ENCODE measurements around the gene PDSS2. TPM values are rescaled to one million over a fixed set of nuclear protein-coding genes. Genes with fewer than 3 reads are reported as not detected.

Gene PDSS2
- total and polyA plus RNA-seq, 2 of the 8 experiments (the other 6 are each of a cell fraction or from before 2014, with no cell fraction given), result 10.7 to 16.1 TPM

- Histone ChIP-seq H4K8ac (ENCODE audit: extremely low read depth, insufficient read depth, low read length) (peak overlapping the region; percentile 14; the same call in 1 of the 2 replicates), H3K4me2 (ENCODE audit: insufficient read depth in 1 of 2, low read depth in 2 of 2, low read length in 2 of 2) (no peak overlapping the region), H3K14ac (ENCODE audit: insufficient read length) (no peak overlapping the region), H2BK12ac (ENCODE audit: low read depth, low read length) (no peak overlapping the region), H3K27ac (ENCODE audit: low read depth, low read length) (no peak overlapping the region), H3K23me2 (ENCODE audit: low read depth, low read length) (no peaks in the 10 kb centered on the region), H3K18ac (ENCODE audit: extremely low read depth, low read length) (no peak overlapping the region), H3K23ac (ENCODE audit: insufficient read length) (no peak overlapping the region), H3K27me3 (replicated peaks in 1 of 4; ENCODE audit: control insufficient read depth in 3 of 4, extremely low read depth in 1 of 4, insufficient read depth in 3 of 4, low read length in 3 of 4) (no peaks in the 10 kb centered on the region), H3K9ac (replicated peaks in 1 of 4; ENCODE audit: extremely low read depth in 1 of 4, low read depth in 3 of 4, low read length in 3 of 4) (no peak overlapping the region), H2BK15ac (ENCODE audit: low read length) (no peak overlapping the region), H2AFZ (ENCODE audit: low read length) (no peak overlapping the region), H3K4me3 (ENCODE audit: extremely low read depth in 1 of 4, insufficient read depth in 2 of 4, low read depth in 3 of 4, low read length in 4 of 4) (no peak overlapping the region), H3K56ac (replicated peaks; ENCODE audit: insufficient read length, low read depth, low read length) (no peak overlapping the region), H2BK5ac (ENCODE audit: low read depth, low read length) (no peak overlapping the region), H2AK5ac (ENCODE audit: low read depth, low read length) (no peak overlapping the region), H3K4ac (replicated peaks; ENCODE audit: insufficient read length, low read depth, low read length) (no peak overlapping the region), H3K36me3 (ENCODE audit: control insufficient read depth in 2 of 4, insufficient read depth in 4 of 4, low read length in 3 of 4) (peaks cover 0 to 3% (median 0%) of the 10 kb centered on the region in 4 experiments; a peak in 2 of 8 replicates), H4K5ac (ENCODE audit: insufficient read length, low read depth, low read length) (no peak overlapping the region), H3K4me1 (replicated peaks in 1 of 4; ENCODE audit: control insufficient read depth in 3 of 4, insufficient read depth in 4 of 4, low read length in 3 of 4) (no peaks in the 10 kb centered on the region), H4K91ac (replicated peaks; ENCODE audit: insufficient read length, low read length) (no peak overlapping the region), H3K79me2 (ENCODE audit: control insufficient read depth in 1 of 2, insufficient read depth in 2 of 2, low read length in 2 of 2) (no peaks in the 10 kb centered on the region), H2BK120ac (replicated peaks; ENCODE audit: low read depth, low read length) (no peak overlapping the region), H4K20me1 (replicated peaks in 1 of 2; ENCODE audit: control insufficient read depth in 1 of 2, insufficient read depth in 2 of 2, low read length in 2 of 2) (no peaks in the 10 kb centered on the region), H3K9me3 (ENCODE audit: insufficient read depth in 2 of 2, low read depth in 1 of 2, low read length in 1 of 2) (no peaks in the 10 kb centered on the region), H2BK20ac (ENCODE audit: low read length) (no peak overlapping the region), H3K79me1 (ENCODE audit: low read depth, low read length) (no peaks in the 10 kb centered on the region)
- no peak for DNase-seq (ENCODE audit: low read depth in 1 of 2, low spot score in 2 of 2)
- POLR2A ChIA-PET (ENCODE audit: partially characterized antibody), result no interaction called here
- CTCF ChIA-PET (ENCODE audit: partially characterized antibody), result interaction anchor here (1.4 kb wide), 1 partner anchor 13 kb away, joined by 3 read pairs; no protein-coding TSS in a partner anchor
- 94% methylated on average over 2 of the region's 2 CpGs; no CpG with 5 or more reads in 1 of the 2 experiments for WGBS, 2 experiments (ENCODE audit: extremely low coverage in 1 of 2, insufficient coverage in 1 of 2, insufficient read length in 1 of 2, insufficient replicate concordance in 2 of 2, low coverage in 1 of 2, low lambda C conversion rate in 2 of 2, missing lambda C conversion rate in 1 of 2)
- no peak for FAIRE-seq
- TF ChIP-seq POLR2AphosphoS5 (IDR thresholded peaks at IDR 0.05; ENCODE audit: low read depth, low read length) (no peak), TAF1 (IDR thresholded peaks at IDR 0.05; ENCODE audit: low read depth, low read length) (no peak), ZNF274 (IDR thresholded peaks at IDR 0.05; ENCODE audit: borderline replicate concordance, extremely low read depth, low read length) (no peak), JUN (IDR thresholded peaks at IDR 0.05; ENCODE audit: low read depth, low read length) (no peak), BCL11A (IDR thresholded peaks at IDR 0.05; ENCODE audit: low read depth in 2 of 2, low read length in 2 of 2) (no peak), FOSL1 (IDR thresholded peaks at IDR 0.05; ENCODE audit: insufficient read depth, low read depth, low read length) (no peak), KDM5A (IDR thresholded peaks at IDR 0.05; ENCODE audit: low read length) (no peak), MAFK (IDR thresholded peaks at IDR 0.05; ENCODE audit: low read depth, low read length) (no peak), KDM4A (IDR thresholded peaks at IDR 0.05; ENCODE audit: low read depth, low read length, severe bottlenecking) (no peak), MAX (IDR thresholded peaks at IDR 0.05) (no peak), GTF2F1 (IDR thresholded peaks at IDR 0.05; ENCODE audit: borderline replicate concordance, low read depth, low read length) (no peak), SIN3A (conservative IDR thresholded peaks at IDR 0.05 in 1 of 2, IDR thresholded peaks at IDR 0.05 in 1 of 2; ENCODE audit: low read depth in 1 of 2, low read length in 2 of 2) (no peak), EGR1 (IDR thresholded peaks at IDR 0.05; ENCODE audit: borderline replicate concordance, low read depth, low read length) (no peak)
- TF ChIP-seq, protein P1, sequence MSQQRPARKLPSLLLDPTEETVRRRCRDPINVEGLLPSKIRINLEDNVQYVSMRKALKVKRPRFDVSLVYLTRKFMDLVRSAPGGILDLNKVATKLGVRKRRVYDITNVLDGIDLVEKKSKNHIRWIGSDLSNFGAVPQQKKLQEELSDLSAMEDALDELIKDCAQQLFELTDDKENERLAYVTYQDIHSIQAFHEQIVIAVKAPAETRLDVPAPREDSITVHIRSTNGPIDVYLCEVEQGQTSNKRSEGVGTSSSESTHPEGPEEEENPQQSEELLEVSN (IDR thresholded peaks at IDR 0.05), result no peak
These were observed 215.9 kb downstream of the PDSS2 start for GRCh38 chr6:107243471-107243870.
